ENCODE measurements around the gene HOXB2. TPM values are rescaled to one million over a fixed set of nuclear protein-coding genes. Genes with fewer than 3 reads are reported as not detected.

HOXB2 gene
- total RNA-seq, 1 experiment from 2014 or later = 0.31 TPM

DNA sequence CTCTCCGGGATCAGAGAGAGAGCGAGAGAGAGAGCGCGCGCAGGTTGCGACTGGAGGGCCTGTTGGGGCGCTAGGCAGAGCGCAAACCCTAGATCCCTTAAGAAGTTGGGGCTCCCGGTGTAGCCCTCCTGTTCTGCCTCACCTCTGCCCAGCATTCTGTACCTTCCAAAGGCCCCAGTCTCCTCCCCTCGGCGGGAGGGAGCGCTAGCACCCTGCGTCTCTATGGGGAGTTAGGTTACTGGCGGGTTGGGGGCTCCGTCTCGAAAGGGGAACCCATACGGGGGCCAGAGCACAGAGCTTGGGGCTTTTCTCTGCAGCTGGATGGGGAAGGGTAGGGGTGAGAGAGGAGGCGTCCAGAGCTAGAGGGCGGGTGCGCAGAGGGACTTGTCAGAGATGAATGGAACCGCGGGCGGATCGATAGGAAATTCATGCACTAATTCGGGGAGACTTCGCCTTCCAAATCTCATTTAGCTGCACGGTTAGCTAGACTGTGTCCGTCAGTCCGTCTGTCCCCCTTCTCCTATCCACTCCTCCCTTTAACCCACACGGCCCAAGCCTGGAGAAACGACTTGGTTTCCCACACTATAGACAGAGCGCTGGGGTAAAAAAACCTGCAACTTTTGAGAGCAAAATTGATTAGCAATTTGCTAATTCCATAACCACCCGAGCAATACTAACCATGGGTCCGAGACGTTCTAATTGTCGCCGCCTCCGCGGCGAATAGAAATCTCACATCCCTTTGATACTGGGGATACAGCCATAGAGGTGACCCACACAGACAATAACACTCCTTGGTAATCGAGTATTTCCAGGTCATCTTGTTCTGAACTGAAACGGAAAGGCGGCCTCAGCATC is 33.9 kb upstream of the HOXB2 start:
- DNase-seq = no peak
- H3F3A ChIP-seq (ENCODE audit: insufficient read depth, low read depth) = no peaks in the 10 kb centered on the region
- TF ChIP-seq CTCF (conservative IDR thresholded peaks at IDR 0.05) = no peak
- TF ChIP-seq EZH2 (IDR thresholded peaks at IDR 0.05; ENCODE audit: low read depth) = no peak
- no peaks in the 10 kb centered on the region for H3K27me3 ChIP-seq (ENCODE audit: insufficient read depth, low read depth)
- H2AFZ ChIP-seq = no peak overlapping the region
- H3K4me1 ChIP-seq (replicated peaks; ENCODE audit: insufficient read depth) = no peaks in the 10 kb centered on the region
- no peaks in the 10 kb centered on the region for H3K9me3 ChIP-seq (ENCODE audit: insufficient read depth, low read depth)
- no TSS peak for BruUV-seq (replicated peaks)
- CTCF ChIA-PET = no interaction called here
- no peak overlapping the region for H3K4me2 ChIP-seq
- no peaks in the 10 kb centered on the region for H3K9me2 ChIP-seq (ENCODE audit: insufficient read depth)
- no peaks in the 10 kb centered on the region for H3K79me2 ChIP-seq (ENCODE audit: low read depth)
- intact Hi-C loops (cut with micrococcal nuclease; ENCODE audit: unreplicated experiment) = no loop called here
- H3K27ac ChIP-seq = no peak overlapping the region
- POLR2A ChIA-PET (ENCODE audit: unreplicated experiment) = no interaction called here
- H3K4me3 ChIP-seq = no peak overlapping the region
- H3K36me3 ChIP-seq (ENCODE audit: low read depth) = no peaks in the 10 kb centered on the region
- no peaks in the 10 kb centered on the region for H4K20me1 ChIP-seq (ENCODE audit: insufficient read depth)

GRCh38 chr17:48577946-48578615 is 33.2 kb upstream of the HOXB2 start, which contains the start of gene HOXB4:
Gene HOXB4, minus strand, starts transcription at chr17:48578350. Its CDS starts 31 bp downstream, at chr17:48578319.
- POLR2A ChIA-PET (ENCODE audit: unreplicated experiment) = no interaction called here
- no peaks in the 10 kb centered on the region for H3K36me3 ChIP-seq (ENCODE audit: low read depth)
- no peaks in the 10 kb centered on the region for H3K27me3 ChIP-seq (ENCODE audit: insufficient read depth, low read depth)
- H4K20me1 ChIP-seq (ENCODE audit: insufficient read depth) = no peaks in the 10 kb centered on the region
- H3K4me3 ChIP-seq = no peak within 1 kb of the TSS
- H3K9me3 ChIP-seq (ENCODE audit: insufficient read depth, low read depth) = no peaks in the 10 kb centered on the region
- no peaks in the 10 kb centered on the region for H3F3A ChIP-seq (ENCODE audit: insufficient read depth, low read depth)
- no peak within 1 kb of the TSS for H2AFZ ChIP-seq
- H3K4me1 ChIP-seq (replicated peaks; ENCODE audit: insufficient read depth) = no peaks in the 10 kb centered on the region
- H3K9me2 ChIP-seq (ENCODE audit: insufficient read depth) = no peaks in the 10 kb centered on the region
- no peak for DNase-seq
- CTCF ChIA-PET = no interaction called here
- H3K27ac ChIP-seq = no peak within 1 kb of the TSS
- intact Hi-C loops (cut with micrococcal nuclease; ENCODE audit: unreplicated experiment) = no loop called here
- no peaks in the 10 kb centered on the region for H3K79me2 ChIP-seq (ENCODE audit: low read depth)
- BruUV-seq (replicated peaks) = no TSS peak
- TF ChIP-seq CTCF (conservative IDR thresholded peaks at IDR 0.05) (no peak), EZH2 (IDR thresholded peaks at IDR 0.05; ENCODE audit: low read depth) (no peak)
- no peak within 1 kb of the TSS for H3K4me2 ChIP-seq

GRCh38 chr17:48577330-48577945 is 32.5 kb upstream of the HOXB2 start:
- ChIA-PET CTCF (no interaction called here), POLR2A (ENCODE audit: unreplicated experiment) (no interaction called here)
- H3F3A ChIP-seq (ENCODE audit: insufficient read depth, low read depth) = no peaks in the 10 kb centered on the region
- H2AFZ ChIP-seq = no peak overlapping the region
- H3K36me3 ChIP-seq (ENCODE audit: low read depth) = no peaks in the 10 kb centered on the region
- H3K27me3 ChIP-seq (ENCODE audit: insufficient read depth, low read depth) = no peaks in the 10 kb centered on the region
- H3K4me3 ChIP-seq = no peak overlapping the region
- H3K4me1 ChIP-seq (replicated peaks; ENCODE audit: insufficient read depth) = no peaks in the 10 kb centered on the region
- no TSS peak for BruUV-seq (replicated peaks)
- intact Hi-C loops (cut with micrococcal nuclease; ENCODE audit: unreplicated experiment) = no loop called here
- H3K79me2 ChIP-seq (ENCODE audit: low read depth) = no peaks in the 10 kb centered on the region
- TF ChIP-seq EZH2 (IDR thresholded peaks at IDR 0.05; ENCODE audit: low read depth) (no peak), CTCF (conservative IDR thresholded peaks at IDR 0.05) (no peak)
- H3K9me2 ChIP-seq (ENCODE audit: insufficient read depth) = no peaks in the 10 kb centered on the region
- no peak for DNase-seq
- H3K4me2 ChIP-seq = no peak overlapping the region
- no peaks in the 10 kb centered on the region for H3K9me3 ChIP-seq (ENCODE audit: insufficient read depth, low read depth)
- H3K27ac ChIP-seq = no peak overlapping the region
- no peaks in the 10 kb centered on the region for H4K20me1 ChIP-seq (ENCODE audit: insufficient read depth)
